ENCODE data around the gene TBC1D22A.
"Not testable (repeated sequence)": the region's sequence is repeated elsewhere in the genome, so short reads cannot be mapped to it uniquely, and the experiment has no call there.

The TBC1D22A gene

DNA sequence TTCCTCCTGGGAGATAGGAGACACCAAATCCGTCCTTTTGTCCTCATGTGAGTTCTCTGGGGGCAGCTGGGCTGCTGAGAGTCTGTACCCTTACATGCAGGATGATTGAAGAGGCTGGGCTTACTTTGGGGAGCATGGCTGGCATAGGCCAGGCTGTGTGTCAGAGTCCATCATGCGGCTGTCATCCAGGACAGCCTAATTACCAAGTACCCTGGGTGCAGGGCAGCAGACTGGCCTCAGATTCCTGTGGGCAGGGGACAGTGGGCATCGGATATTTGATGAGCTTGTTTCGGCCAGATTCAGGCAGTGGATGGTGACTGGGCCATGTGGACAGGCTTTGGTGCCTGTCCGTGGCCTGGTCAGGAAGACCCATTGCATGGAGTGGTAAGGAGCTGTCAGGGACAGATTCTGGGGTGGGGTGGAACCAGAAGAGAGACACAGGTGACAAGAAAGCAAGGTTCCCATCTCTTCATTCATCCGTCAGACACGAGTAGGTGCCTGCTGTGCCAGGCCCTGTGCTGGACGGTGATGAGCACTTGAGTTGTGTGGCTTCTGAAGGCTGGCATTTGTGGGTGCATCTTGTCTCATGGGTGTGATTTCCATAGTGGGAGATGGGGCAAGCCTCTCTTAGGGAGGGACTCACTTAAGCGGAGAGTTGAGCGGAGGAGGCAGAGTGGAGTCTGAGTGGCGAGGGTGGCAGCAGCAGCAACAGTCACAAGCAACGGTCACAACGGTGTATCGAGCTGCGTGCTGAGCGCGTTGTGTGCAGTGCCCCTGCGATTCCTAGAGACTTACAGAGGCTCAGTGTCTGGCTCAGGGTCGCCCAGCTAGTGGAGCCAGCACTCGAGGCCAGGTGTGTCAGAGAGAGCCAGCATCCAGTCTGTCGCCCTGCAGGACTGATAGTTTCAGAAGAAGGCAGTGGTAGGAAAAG, 48.7 kb downstream of the TBC1D22A start:
- no peak for DNase-seq (ENCODE audit: low read depth in 2 of 2, low spot score in 1 of 2)

DNA sequence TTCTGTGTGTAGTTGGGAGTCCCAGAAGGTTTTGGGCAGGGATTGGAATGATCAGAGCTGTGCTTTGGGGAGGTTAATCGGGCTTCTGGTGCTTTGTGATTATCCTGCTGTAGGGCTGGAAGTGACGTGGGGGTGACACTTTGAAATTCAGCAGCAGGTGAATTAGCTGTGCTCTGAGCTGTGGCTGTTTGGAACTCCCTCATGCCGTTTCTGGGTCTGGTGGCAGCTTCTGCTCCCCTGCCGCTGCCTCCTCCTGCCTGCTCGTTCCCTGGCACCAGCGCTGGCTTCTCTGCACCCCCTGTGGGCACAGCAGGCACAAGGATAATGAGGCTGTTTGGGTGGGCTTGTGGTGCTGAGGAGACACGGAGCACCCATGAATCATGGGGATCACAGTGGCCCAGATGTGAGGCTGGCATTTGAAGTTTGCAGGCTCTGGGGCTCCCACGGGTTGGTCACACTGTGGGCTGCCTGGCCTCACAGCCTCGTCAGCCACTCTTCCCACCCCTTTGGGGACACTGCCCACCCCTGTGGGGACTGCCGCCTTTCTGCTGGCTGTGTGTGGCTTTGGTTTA, 49.7 kb downstream of the TBC1D22A start:
- DNase-seq (ENCODE audit: low read depth in 2 of 2, low spot score in 1 of 2): no peak

DNA sequence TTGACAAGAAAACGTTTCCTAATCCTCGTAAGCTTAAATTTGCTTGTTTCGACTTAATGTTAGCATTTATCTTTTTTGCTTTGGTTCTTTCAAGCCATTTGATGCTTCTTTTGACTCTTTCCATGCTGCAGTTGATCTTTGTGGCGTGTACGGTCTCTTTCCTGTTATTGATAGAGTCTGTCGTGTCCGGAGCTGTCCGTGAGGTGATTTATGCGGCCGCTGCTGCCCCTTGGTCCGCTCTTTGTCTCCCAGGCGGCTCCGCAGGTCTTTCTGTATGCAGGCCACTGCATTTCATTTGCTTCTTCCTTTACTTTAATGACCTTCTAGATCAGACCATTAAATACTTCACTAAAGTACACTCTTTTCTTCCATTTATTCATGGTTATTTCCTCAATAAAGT, 50.3 kb downstream of the TBC1D22A start:
- DNase-seq (ENCODE audit: low read depth in 2 of 2, low spot score in 1 of 2): no peak

DNA sequence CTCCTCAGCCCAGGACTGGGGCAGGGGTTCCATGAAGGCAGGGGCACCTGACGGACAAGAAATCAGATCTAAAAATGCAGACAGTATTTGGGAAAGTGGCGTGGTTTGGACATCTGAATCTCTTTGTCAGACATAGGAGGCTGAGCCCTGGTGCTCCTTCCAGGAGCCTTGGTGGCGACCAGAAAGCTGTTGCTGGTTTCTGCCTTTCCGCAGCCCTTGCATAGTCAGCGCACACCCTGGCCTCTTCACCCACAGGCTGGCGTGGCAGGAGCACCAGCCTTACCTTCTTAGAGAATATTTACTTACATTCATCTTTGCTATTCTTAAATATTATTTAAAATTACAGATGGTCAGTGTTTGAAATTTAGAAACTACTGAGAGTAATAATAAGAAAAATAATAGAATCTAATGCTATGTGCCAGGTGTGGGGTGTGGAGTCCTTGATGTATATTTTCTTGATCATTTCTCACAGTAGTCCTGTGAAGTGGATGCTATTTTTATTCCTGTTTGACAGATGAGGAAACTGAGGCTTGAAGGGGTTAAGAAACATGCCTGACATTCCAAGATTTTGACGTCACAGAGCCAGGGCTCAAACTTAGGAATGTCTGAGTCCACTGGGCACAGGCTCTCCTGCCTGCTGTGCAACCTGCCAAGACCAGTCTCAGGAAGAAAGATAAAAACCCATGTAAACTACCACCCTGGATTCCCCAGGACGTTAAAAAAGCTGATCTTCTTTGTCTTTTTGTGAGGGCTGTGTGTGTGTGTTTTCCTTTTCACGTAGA, 51.6 kb downstream of the TBC1D22A start:
- no peak for DNase-seq (ENCODE audit: low read depth in 2 of 2, low spot score in 1 of 2)

DNA sequence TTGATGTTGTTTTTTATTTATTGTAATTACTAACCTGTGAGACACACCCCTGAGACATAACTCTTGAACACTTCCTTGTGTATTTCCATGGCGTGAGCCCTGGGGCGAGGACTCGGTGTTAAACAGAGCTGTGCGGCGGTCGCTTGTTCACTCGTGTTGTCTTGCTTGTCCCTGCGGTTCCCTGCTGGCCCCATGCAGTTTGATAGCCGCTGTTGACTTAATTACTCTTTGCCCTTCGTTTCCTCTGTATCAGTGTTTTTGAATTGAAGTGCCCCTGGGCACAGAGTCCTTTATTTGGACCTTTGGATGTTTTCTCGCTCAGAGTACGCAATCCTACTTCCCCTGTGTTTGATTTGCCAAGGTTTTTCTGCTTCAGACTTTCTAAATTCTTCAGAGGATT, 52.7 kb downstream of the TBC1D22A start:
- no peak for DNase-seq (ENCODE audit: low read depth in 2 of 2, low spot score in 1 of 2)

DNA sequence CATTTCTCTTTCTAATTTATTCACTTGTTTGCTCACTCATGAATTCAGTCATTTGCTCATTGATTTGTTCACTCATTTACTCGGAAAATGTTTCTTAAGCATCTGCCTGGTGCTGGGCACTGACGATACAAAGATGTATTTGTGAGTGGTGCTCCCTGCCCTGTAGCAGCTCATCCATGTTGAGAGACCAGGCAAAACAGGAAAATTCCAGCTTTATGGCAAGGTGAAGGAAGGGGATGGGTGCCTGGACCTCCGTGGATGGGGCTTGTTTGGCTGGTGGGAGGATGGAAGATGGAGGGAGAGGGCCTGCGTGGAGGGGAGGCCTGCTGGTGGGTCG, 53.1 kb downstream of the TBC1D22A start:
- no peak for DNase-seq (ENCODE audit: low read depth in 2 of 2, low spot score in 1 of 2)

DNA sequence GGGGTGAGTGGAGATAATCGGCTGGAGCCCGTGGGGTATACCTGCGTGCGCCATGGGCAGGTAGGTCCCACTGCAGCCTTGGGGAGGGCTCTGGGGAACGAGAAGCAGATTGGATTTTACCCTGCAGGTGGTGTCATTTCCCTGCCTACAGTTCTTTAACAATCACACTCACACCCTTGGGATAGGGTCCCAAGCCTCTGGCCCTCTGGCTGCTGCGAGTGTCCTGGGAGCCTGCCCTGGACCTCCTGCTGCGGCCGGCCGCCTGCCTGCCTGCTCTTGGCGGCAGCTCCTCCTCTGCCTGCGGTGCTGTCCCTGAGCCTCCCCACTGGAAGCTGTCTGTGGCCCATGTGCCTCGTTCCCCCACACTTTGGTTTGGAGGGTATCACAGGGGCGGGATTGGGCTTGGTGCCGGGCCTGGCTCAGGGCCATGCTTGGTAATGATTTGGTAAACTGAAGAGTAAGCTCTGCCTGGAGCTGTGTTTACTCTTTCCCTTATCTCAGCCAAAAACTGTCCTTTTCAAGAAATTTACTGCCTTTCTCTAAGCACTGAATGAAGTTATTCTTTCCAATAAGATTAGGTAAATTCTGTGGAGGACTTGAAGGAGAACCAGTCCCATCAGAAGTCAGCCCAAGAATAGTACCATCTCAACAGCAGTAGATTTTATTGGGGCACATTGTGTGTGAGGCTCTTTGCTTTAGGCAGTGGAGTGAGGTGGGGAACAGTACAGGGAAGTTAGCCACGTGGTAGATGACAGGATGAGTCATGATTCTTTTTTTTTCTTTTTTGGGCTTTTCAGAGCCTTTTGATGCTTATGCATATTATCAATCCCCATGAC, 53.7 kb downstream of the TBC1D22A start:
- no peak for DNase-seq (ENCODE audit: low read depth in 2 of 2, low spot score in 1 of 2)

DNA sequence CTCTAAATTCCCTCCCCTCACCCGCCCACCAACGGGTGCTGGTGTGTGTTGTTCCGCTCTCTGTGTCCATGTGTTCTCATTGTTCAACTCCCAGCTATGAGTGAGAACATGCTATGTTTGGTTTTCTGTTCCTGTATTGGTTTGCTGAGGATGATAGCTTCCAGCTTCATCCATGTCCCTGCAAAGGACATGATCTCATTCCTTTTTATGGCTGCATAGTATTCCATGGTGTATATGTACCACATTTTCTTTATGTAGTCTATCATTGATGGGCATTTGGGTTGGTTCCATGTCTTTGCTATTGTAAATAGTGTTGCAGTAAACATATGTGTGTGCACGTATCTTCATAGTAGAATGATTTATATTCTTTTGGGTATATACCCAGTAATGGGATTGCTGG, 54.9 kb downstream of the TBC1D22A start:
- not testable (repeated sequence) for DNase-seq (ENCODE audit: low read depth in 2 of 2, low spot score in 1 of 2)

DNA sequence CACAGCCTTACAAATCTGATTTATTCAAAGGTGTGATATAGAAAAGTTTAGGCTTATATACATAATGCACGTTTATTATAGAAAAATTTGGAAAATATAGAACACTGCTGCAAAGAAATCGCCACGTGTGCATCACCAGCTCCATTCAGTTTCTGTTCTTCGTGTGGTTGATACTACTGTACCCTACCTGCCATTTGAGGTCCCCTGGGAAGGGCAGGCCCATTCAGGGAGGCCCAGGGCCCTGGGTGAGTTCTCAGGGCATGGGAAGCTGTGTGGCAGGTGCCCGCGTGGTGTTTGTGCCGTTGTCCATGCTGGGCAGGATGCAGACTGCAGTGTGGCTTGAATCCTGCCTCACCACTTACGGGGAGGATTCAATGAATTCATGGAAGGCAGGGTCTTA, 60.8 kb downstream of the TBC1D22A start:
- DNase-seq (ENCODE audit: low read depth in 2 of 2, low spot score in 1 of 2): no peak

DNA sequence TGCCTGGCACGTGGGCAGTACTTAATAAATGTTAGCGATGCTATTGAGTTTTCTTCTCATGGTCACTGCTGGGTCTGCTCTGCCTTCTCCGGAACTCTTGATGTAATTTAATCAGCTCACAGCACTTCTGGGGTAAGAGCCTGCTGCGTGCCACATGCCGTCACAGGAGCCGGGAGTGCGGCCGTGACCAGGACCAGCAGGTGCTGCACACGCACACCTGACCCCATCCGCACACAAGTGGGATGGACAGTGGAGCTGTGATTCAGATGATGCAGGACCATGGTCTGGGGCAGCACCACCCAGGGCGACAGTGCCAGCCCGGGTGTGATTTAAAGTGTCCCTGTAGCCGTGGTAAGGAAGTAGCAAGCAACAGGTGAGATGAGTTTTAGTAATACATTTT, 61.2 kb downstream of the TBC1D22A start:
- no peak for DNase-seq (ENCODE audit: low read depth in 2 of 2, low spot score in 1 of 2)

DNA sequence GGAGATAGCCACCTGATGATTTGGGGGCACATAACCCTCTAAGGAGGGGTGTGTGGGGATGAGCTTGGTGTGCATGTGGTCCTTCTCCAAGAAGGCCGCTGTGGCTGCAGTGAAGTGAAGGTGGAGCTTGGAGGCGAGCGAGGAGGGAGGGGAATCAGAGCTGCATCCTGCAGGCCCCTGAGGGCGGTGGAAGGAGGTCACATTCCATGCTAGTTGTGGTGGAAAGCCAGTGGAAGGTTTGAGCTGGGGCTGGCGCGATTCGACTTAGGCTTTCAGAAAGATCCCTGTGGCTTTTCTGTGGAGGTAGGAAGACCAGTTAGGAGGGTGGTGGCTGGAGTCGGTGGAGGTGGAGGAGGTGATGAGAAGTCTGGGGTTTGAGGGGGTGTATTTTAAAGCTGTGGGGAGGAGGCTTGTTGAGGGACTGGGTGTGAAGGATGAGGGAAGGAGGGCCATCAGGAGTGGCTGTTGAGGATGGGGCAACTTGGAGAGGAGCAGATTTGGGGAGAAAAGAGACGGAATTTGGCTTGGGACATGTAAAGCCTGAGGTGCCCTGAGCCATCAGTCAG, 62.0 kb downstream of the TBC1D22A start:
- DNase-seq (ENCODE audit: low read depth in 2 of 2, low spot score in 1 of 2): no peak

DNA sequence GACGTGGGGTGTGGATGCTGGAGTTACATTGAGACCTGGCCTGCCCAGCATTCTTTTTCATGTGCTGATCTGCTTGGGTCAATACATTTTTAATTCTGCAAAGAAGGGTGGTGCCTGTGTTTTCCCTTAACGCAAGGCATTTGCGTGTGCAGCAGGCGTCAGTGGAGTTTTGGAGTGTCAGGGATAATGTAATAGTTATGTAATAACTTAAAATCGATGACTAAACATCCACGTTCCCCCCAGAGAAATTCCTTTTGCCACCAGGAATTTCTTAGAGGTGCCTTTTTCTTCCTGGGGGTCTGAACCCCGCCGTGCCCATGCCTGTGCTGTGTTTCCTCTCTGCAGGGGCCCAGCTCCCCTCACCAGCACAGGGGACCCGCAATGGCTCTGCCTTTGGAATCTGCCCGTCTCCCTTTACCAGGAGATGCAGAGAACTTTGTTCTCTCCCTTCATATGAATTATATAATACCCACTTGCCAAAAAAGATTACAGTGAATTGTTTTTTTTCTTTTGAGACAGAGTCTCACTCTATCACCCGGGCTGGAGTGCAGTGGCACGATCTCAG, 62.6 kb downstream of the TBC1D22A start:
- DNase-seq (ENCODE audit: low read depth in 2 of 2, low spot score in 1 of 2): no peak

DNA sequence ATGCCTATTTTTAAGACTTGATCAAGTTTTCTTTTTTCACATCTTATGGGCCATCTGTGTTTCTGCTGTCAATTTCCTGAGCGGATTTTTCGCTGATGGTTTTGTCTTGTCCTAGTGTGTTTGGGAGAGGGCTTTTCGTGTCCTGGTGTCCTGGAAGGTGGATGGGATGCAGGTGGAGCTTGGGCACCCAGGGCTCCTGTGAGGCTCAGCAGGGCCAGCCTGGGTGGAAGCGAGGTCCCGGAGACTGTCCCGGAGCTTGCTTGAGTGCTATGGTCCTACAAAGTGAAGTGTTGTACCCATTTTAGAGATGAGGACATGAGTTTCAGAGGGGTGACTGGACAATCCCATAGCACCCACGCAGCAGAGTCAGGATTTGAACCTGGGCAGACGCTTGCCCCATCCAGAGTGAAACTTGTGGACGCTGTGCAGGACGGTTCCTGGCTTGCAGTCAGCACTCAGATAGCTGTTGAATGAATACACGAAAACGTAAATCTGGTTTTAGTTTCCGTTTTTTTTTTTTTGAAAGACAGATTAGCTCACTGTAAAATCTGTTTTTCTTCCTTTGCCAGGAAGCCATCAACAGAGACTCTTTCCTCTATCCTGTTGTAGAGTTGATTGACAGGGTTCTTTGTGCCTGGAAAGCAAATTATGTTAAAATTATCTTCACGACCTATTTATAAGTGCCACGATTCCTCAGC, 64.1 kb downstream of the TBC1D22A start:
- no peak for DNase-seq (ENCODE audit: low read depth in 2 of 2, low spot score in 1 of 2)

DNA sequence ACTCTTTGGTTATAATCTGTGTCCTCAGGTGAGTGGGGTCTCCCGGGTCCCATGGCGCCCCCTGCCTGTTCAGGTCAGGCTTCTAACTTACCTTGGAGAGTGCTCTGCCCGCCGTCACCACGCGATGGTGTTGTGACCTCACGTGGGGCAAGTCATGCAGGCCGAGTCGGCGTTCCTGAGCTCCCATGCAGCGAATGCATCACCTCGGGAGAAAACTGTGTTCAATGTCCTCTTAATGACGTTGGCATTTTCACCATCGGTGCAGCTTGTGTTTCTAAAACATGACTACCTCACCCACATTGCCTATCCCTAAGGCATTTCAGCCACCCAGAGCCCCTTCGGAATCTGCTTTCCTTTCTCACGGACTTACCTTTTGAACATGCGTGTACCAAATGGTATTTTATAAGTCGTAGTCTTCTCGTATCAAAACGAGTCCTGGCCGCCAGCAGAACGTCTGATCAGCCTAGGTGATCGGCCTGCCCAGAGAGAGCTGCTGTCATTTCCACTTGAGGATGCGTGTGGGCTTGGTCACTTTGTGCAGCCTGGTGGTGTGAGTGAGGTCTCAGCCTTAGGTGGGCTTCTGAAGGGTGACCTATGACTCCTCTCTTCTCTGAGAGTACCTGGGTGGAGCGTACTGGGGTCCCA, 64.8 kb downstream of the TBC1D22A start:
- no peak for DNase-seq (ENCODE audit: low read depth in 2 of 2, low spot score in 1 of 2)

DNA sequence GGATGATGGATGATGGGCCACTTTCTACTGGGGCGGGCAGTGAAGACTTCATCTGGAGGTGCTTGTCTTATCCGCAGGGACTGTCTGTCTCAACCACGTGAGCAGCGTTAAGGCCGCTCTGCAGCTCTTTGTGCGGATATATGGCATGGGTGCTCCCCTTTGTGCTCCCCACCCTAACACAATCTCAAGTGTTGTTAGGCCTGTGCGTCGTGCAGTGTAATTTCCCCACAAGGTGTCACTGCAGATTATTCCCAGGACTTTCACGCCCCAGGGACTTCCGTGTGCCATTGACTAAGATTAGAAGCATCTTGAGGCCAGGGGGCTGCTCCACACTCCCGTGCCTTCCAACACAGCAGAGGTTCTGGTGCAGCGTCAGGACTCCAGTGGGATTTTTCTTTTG, 65.3 kb downstream of the TBC1D22A start:
- DNase-seq (ENCODE audit: low read depth in 2 of 2, low spot score in 1 of 2): no peak

DNA sequence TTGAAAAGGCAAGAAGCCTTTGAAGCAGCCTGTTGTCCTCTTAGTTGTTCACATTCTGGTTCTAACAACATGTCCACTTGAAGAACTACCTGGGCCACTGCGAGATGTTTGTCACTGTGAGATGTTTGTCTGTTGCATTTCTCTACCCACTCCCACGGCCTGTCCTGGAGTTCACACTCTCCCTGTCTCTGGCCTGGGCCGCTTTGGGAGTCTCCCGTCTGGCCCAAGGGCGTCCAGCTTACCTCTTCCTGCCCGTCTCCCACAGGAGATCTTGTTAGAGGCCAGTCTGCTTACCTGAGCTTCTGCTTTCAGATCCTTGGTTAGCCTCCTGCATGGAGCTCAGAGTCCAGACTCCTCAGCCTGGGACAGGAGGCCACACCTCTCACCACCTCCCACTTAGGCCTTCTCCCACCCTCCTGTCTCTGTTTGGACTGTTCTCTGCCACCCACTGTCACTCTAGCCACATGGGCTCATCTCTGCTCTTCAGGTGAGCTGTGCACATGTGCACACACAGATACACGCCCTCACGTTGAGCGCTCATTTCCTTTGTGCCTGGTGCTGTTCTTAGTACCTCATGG, 66.0 kb downstream of the TBC1D22A start:
- DNase-seq (ENCODE audit: low read depth in 2 of 2, low spot score in 1 of 2): no peak

DNA sequence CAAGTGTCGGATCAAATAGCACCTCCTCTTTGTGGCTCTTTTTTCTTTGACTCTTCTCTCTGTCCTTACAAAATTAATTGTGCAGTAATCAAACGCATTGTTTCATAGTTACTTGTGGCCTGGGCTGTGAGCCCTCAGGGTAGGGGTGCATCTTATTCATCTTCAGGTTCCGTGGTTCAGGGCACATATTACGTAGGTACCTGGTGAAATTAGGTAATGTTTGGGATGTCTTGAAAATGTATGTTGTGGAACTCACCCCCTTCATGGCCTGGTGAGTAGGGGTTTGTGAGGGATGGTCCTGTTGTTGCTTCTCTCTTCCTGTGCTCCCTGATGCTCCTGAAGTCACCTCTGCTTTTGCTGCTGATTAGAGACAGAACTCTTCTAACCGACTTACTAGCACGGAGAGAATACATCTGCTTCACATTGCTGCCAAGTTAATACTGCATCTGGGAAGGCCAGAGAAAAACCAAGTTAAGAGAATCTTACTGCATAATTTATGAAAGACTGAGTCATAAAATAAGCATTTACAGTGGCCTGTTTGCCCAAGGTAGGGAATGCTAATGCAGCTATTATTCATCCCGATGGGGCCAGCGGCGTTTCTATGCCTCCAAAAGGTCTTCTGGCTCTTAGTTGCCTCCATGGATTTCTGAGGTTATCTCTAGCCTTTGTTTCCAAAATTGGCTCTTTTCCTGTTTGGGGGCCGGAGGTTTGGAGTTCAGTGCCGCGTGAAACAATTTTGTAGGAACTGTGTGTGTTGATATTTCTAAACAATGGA, 66.9 kb downstream of the TBC1D22A start:
- no peak for DNase-seq (ENCODE audit: low read depth in 2 of 2, low spot score in 1 of 2)

DNA sequence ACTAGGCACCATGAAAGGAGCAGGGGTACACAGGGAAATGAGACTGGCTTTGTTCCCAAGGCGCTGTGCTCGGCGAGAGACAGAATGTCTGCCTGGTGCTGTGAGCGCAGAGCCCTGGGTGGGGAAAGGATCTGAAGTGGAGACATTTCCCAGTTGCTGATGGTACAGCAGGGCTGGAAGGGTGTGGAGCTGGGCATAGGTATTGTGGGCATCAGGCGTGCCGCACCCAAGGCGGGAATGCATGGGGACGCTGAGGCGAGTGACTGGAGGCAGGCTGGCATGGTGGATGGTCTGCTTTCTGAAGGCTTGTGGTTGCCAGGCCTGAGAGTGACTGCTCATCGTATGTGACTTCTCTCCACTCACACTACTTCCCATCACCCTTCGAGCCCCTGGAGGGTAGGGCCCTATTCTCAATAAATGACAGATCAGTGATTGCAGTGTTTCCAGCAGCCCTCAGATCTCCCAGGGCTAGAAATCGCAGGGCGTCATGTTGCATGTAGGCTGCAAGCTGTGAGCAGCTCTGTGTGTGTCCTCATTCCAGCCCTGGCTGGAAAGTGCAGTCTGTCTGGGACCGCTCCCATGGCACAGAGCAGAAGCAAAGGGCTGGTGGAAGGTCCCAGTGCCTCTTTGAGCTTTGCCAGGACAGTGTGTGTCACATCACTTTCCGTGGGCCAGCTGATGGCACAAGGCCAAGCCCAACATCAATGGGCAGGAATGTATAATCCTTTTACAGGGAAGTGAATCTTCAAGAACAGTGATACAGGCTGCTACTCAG, 67.7 kb downstream of the TBC1D22A start:
- DNase-seq (ENCODE audit: low read depth in 2 of 2, low spot score in 1 of 2): no peak
